ENCODE measurements around the gene TMEM61. TPM values are rescaled to one million over a fixed set of nuclear protein-coding genes. Genes with fewer than 3 reads are reported as not detected.

The TMEM61 gene
- total RNA-seq, 4 donors from 2014 or later, result 1.7 to 6.3 (median 4.1) TPM

DNA sequence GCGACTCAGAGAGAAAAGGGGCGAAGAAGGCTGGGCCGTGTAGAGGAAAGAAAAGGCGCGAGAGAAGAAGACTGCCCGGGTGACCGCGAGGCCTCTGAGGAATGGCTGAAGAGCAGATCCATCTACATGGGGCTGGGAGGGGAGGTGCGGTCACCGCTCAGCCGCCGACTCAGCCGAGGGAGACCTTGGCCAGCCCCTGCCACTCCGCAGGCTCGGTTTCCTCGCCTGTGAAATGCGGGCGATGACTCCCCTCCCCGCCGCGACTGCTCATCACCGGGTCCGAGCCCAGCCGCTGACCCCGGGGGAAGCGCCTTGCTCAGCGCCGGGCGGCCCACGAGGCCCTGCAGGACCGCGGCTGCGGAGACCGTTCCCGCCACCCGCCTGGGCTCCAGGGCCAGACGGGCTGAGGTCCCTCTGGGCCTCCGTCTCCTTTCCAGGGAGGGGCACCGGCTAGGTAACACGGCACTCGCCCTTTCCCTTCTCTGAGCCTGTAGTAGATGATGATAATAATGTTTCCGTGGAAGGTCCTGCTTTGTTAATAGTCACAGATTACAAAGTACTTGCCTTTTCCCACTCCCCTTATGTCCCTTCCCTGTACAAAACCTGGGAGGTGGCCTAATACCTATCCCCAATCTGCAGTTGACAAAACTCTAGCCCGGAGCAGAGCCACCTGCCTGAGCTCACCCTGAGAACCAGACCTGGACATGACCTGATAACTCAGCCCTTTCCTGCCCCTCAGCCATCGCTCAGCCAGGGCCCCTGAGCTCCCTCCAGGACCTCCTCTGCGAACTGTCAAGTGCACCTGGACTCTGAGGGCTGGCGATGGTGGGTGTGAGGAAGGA lies 16.7 kb downstream of the TMEM61 start:
- DNase-seq (ENCODE audit: low spot score in 2 of 2), result no peak
- peak overlapping the region; percentile 11 for H3K4me3 ChIP-seq
- TF ChIP-seq EP300 (IDR thresholded peaks at IDR 0.05) (no peak), CTCF (IDR thresholded peaks at IDR 0.05) (no peak)
- no peak overlapping the region for H3K27ac ChIP-seq
- H3K9me3 ChIP-seq, result no peaks in the 10 kb centered on the region
- WGBS, result 24% methylated on average over 42 of the region's 46 CpGs
- peaks cover 11% of the 10 kb centered on the region for H3K4me1 ChIP-seq
- H3K27me3 ChIP-seq, result peaks cover 42% of the 10 kb centered on the region
- no peaks in the 10 kb centered on the region for H3K36me3 ChIP-seq

DNA sequence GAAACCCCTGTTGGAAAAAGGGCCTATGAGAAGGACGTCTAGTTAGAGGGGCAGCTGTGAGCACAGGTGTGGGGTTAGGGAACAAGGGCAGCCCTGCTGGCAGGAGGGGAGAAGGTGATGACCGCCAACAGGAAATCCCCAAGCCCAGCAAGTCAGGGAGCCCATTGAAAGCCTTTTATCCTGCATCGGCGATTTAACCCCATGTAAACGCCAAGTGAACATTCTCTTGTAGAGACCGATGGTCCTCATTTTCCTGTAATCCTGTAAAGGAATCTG lies 17.2 kb downstream of the TMEM61 start:
- no peak overlapping the region for H3K27ac ChIP-seq
- no peak for TF ChIP-seq CTCF (IDR thresholded peaks at IDR 0.05)
- TF ChIP-seq EP300 (IDR thresholded peaks at IDR 0.05), result no peak
- TF ChIP-seq POLR2AphosphoS5 (IDR thresholded peaks at IDR 0.05), result no peak
- no peak for TF ChIP-seq POLR2A (IDR thresholded peaks at IDR 0.05)
- WGBS, result 78% methylated on average over 6 of the region's 6 CpGs
- H3K9me3 ChIP-seq, result no peaks in the 10 kb centered on the region
- H3K4me1 ChIP-seq, result peaks cover 11% of the 10 kb centered on the region
- peaks cover 42% of the 10 kb centered on the region for H3K27me3 ChIP-seq
- no peak for DNase-seq (ENCODE audit: low spot score in 2 of 2)
- H3K36me3 ChIP-seq, result no peaks in the 10 kb centered on the region
- no peak overlapping the region for H3K4me3 ChIP-seq

DNA sequence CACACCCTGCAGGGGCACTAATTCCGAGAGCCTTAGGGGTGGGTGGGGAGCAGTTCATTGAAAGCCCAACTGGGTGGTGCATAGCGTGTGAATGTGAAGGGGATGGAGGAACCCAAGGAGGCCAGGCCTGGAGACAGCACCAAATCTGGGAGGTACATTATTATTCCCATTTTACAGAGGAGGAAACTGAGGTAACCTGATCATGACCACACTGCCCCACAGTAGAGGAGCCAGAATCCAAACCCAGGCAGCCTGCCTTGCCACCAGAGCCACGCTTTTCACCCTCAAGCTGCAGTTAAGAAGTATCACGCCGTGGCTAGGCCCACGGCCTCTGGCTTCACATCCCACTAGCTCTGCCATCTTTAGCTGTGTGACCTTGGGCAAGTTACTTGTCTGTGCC lies 17.7 kb downstream of the TMEM61 start:
- DNase-seq (ENCODE audit: low spot score in 2 of 2), result no peak
- Histone ChIP-seq H3K27ac (no peak overlapping the region), H3K4me1 (peaks cover 11% of the 10 kb centered on the region), H3K9me3 (no peaks in the 10 kb centered on the region), H3K27me3 (peaks cover 42% of the 10 kb centered on the region), H3K36me3 (no peaks in the 10 kb centered on the region), H3K4me3 (no peak overlapping the region)
- 84% methylated on average over 6 of the region's 6 CpGs for WGBS
- TF ChIP-seq POLR2AphosphoS5 (IDR thresholded peaks at IDR 0.05) (no peak), POLR2A (IDR thresholded peaks at IDR 0.05) (no peak), EP300 (IDR thresholded peaks at IDR 0.05) (no peak), CTCF (IDR thresholded peaks at IDR 0.05) (no peak)

- H3K4me3 ChIP-seq, result no peak within 1 kb of the TSS
- H3K27ac ChIP-seq, result no peak within 1 kb of the TSS
- no peaks in the 10 kb centered on the region for H3K9me3 ChIP-seq
- WGBS, result 69% methylated on average over 7 of the region's 7 CpGs
- peaks cover 42% of the 10 kb centered on the region for H3K27me3 ChIP-seq
- H3K36me3 ChIP-seq, result no peaks in the 10 kb centered on the region
- H3K4me1 ChIP-seq, result peaks cover 11% of the 10 kb centered on the region
- TF ChIP-seq CTCF (IDR thresholded peaks at IDR 0.05), result no peak
- no peak for TF ChIP-seq EP300 (IDR thresholded peaks at IDR 0.05)
- TF ChIP-seq POLR2A (IDR thresholded peaks at IDR 0.05), result no peak
- DNase-seq (ENCODE audit: low spot score in 2 of 2), result no peak
These were observed 18.2 kb downstream of the TMEM61 start, which contains the start of gene BSND for GRCh38 chr1:54998677-54999076. TSS of gene BSND (plus strand) at chr1:54998933. CDS start at chr1:54999187, 254 bp downstream.

DNA sequence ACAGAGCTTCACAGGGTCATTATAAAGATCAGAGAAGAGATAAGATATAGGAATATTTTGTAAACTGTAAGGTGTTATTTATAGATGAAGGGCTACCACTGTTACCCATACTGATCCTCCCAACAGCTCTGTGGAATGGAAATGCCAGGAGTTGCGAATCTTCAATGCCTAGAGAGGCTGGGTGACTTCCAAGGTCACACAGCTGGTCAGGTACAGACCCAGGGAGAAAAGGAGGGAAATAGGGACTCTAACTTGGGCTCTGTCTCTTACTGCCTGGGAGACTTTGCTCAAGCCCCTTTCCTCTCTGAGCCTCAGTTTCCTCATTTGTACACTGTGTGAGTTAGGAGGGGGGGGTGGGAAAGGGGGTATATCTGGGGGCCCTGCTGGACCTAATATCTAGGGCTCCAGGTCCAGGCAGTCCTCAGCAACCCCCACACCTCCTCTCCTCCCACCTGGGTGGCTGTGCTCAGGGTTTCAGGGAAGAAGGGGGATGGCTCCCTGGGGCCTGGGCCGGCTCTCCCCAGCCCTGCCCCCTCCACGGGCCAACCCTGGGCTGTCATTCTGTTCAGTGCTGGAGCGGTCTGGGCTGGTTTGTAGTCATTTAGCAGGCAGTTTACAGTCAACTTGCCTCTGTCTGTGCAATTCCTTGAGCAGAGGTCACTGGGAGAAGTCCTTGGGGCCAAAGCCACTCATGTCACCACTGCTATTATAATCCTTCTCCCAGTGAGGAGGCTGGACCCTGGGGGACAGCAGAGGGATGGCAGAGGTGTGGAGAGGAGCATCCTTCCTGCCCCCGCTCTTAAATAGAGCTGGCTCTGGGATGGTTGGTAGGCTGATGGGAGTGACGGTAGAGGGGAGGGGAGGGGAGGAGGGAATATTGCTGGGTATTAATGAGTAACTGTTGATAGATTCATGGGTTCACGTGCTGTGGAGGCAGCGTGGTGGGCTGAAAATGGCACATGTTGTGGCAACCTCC lies 20.0 kb downstream of the TMEM61 start:
- H3K27ac ChIP-seq, result no peak overlapping the region
- no peak for TF ChIP-seq POLR2A (IDR thresholded peaks at IDR 0.05)
- TF ChIP-seq POLR2AphosphoS5 (IDR thresholded peaks at IDR 0.05), result no peak
- TF ChIP-seq EP300 (IDR thresholded peaks at IDR 0.05), result no peak
- no peak for TF ChIP-seq CTCF (IDR thresholded peaks at IDR 0.05)
- no peaks in the 10 kb centered on the region for H3K9me3 ChIP-seq
- H3K4me1 ChIP-seq, result peaks cover 11% of the 10 kb centered on the region
- WGBS, result 84% methylated on average over 6 of the region's 8 CpGs
- peaks cover 42% of the 10 kb centered on the region for H3K27me3 ChIP-seq
- H3K36me3 ChIP-seq, result no peaks in the 10 kb centered on the region
- no peak for DNase-seq (ENCODE audit: low spot score in 2 of 2)
- no peak overlapping the region for H3K4me3 ChIP-seq
